NCI-H2196 treated with DMSO at 0.1 percent for 48 hours (cell line): ENCODE results near the gene GNAT1.

Source experiments
- DNase-seq: peaks from one replicate; lab custom pipeline; 2025; ENCODE audit not compliant: unreplicated experiment; lab: John Stamatoyannopoulos, UW

GNAT1 gene

GRCh38 chr3:50162034-50162883 lies 29.2 kb upstream of the GNAT1 start:
- DNase-seq: no peak

GRCh38 chr3:50163572-50164455 lies 27.6 kb upstream of the GNAT1 start:
- no peak for DNase-seq

- DNase-seq: no peak
Measured at GRCh38 chr3:50164481-50164880, 26.9 kb upstream of the GNAT1 start.

GRCh38 chr3:50164984-50165909 lies 26.2 kb upstream of the GNAT1 start:
- DNase-seq: no peak

GRCh38 chr3:50165910-50166538 lies 25.4 kb upstream of the GNAT1 start:
- no peak for DNase-seq

- DNase-seq: no peak
Measured at GRCh38 chr3:50166620-50167019, 24.8 kb upstream of the GNAT1 start.

GRCh38 chr3:50167069-50167840 lies 24.2 kb upstream of the GNAT1 start:
- no peak for DNase-seq

GRCh38 chr3:50167841-50168209 lies 23.6 kb upstream of the GNAT1 start:
- no peak for DNase-seq

- DNase-seq: no peak
Measured at GRCh38 chr3:50168388-50168787, 23.0 kb upstream of the GNAT1 start.

- DNase-seq: no peak
Measured at GRCh38 chr3:50168791-50169190, 22.6 kb upstream of the GNAT1 start.

- no peak for DNase-seq
Measured at GRCh38 chr3:50169232-50169832, 22.1 kb upstream of the GNAT1 start.

GRCh38 chr3:50169858-50170257 lies 21.6 kb upstream of the GNAT1 start:
- DNase-seq: no peak

GRCh38 chr3:50170689-50171088 lies 20.7 kb upstream of the GNAT1 start:
- DNase-seq: no peak

GRCh38 chr3:50171540-50172301 lies 19.7 kb upstream of the GNAT1 start:
- DNase-seq: no peak

- no peak for DNase-seq
Measured at GRCh38 chr3:50172626-50173220, 18.7 kb upstream of the GNAT1 start.

GRCh38 chr3:50173685-50174516 lies 17.5 kb upstream of the GNAT1 start:
- no peak for DNase-seq

- DNase-seq: no peak
Measured at GRCh38 chr3:50174517-50174895, 16.9 kb upstream of the GNAT1 start.
